ENCODE results near the gene CHTF8. TPM values are rescaled to one million over a fixed set of nuclear protein-coding genes. Genes with fewer than 3 reads are reported as not detected.

CHTF8 gene
- total and polyA plus RNA-seq, 10 donors = 46.9 to 125 (median 88.5) TPM

GRCh38 chr16:69072640-69072974 is 59.8 kb downstream of the CHTF8 start:
- H3K27me3 ChIP-seq (replicated peaks in 1 of 7) = no peaks in the 10 kb centered on the region
- H3K4me1 ChIP-seq = no peaks in the 10 kb centered on the region
- intact Hi-C loops (cut with DNase I; ENCODE audit: low total_unique reads) = no loop called here
- H3K9me3 ChIP-seq = no peaks in the 10 kb centered on the region
- WGBS, 5 donors = 75 to 85% (median 81%) methylated on average over 2 of the region's 2 CpGs
- no peak for DNase-seq
- H3K36me3 ChIP-seq = peaks cover 0 to 20% (median 0%) of the 10 kb centered on the region in 6 donors
- no peak overlapping the region for H3K27ac ChIP-seq
- no peak overlapping the region for H3K4me3 ChIP-seq
- TF ChIP-seq POLR2A (IDR thresholded peaks at IDR 0.05) (no peak), POLR2AphosphoS5 (IDR thresholded peaks at IDR 0.05) (no peak), CTCF (IDR thresholded peaks at IDR 0.05 in 8 of 11, conservative IDR thresholded peaks at IDR 0.05 in 3 of 11) (no peak)

GRCh38 chr16:69071036-69071435 is 61.4 kb downstream of the CHTF8 start:
- peaks cover 0 to 24% (median 0%) of the 10 kb centered on the region in 6 donors for H3K36me3 ChIP-seq
- H3K27ac ChIP-seq = no peak overlapping the region
- no peaks in the 10 kb centered on the region for H3K9me3 ChIP-seq
- intact Hi-C loops (cut with DNase I; ENCODE audit: low total_unique reads) = no loop called here
- no peaks in the 10 kb centered on the region for H3K4me1 ChIP-seq
- 76 to 83% (median 80%) methylated on average over 3 of the region's 3 CpGs for WGBS, 5 donors
- DNase-seq = no peak
- TF ChIP-seq POLR2A (IDR thresholded peaks at IDR 0.05) (no peak), POLR2AphosphoS5 (IDR thresholded peaks at IDR 0.05) (no peak), CTCF (IDR thresholded peaks at IDR 0.05 in 8 of 11, conservative IDR thresholded peaks at IDR 0.05 in 3 of 11) (no peak)
- H3K4me3 ChIP-seq = no peak overlapping the region
- no peaks in the 10 kb centered on the region for H3K27me3 ChIP-seq (replicated peaks in 1 of 7)

GRCh38 chr16:69069504-69069903 is 62.9 kb downstream of the CHTF8 start:
- intact Hi-C loops (cut with DNase I; ENCODE audit: low total_unique reads) = no loop called here
- no peak for DNase-seq
- 96 to 100% (median 97%) methylated on average over 5 of the region's 5 CpGs for WGBS, 5 donors
- Histone ChIP-seq H3K27ac (no peak overlapping the region), H3K36me3 (peaks cover 0 to 27% (median 0%) of the 10 kb centered on the region in 6 donors), H3K4me3 (no peak overlapping the region), H3K9me3 (no peaks in the 10 kb centered on the region), H3K27me3 (replicated peaks in 1 of 7) (no peaks in the 10 kb centered on the region), H3K4me1 (no peaks in the 10 kb centered on the region)
- no peak for TF ChIP-seq POLR2A (IDR thresholded peaks at IDR 0.05)
- no peak for TF ChIP-seq CTCF (IDR thresholded peaks at IDR 0.05 in 8 of 11, conservative IDR thresholded peaks at IDR 0.05 in 3 of 11)
- no peak for TF ChIP-seq POLR2AphosphoS5 (IDR thresholded peaks at IDR 0.05)

Small RNA genes within 50 kb of the gene (small RNA-seq; reads per million reads assigned to genes)
- gene RNU6-22P = 0 reads per million in 4 donors

Other genes starting within 250 kb of the CHTF8 start
- 1 to 10 TPM in 1 of 7 donors, under 1 TPM in 6; 0.51 to 2.0 (median 0.77) TPM for gene HAS3, start 26.9 kb downstream of the CHTF8 start, total RNA-seq
- gene HAS3, start 26.9 kb downstream of the CHTF8 start, polyA plus RNA-seq = under 1 TPM; 0.54 to 0.96 (median 0.68) TPM
- gene UTP4, start 61 bp upstream of the CHTF8 start, total RNA-seq = 10 to 100 TPM; 13.7 to 37.9 (median 25.0) TPM
- 10 to 100 TPM; 12.6 to 16.3 (median 15.4) TPM for gene UTP4, start 61 bp upstream of the CHTF8 start, polyA plus RNA-seq
- gene SNTB2, start 54.6 kb upstream of the CHTF8 start, total RNA-seq = 10 to 100 TPM; 25.7 to 48.5 (median 31.5) TPM
- 1 to 10 TPM; 1.9 to 4.4 (median 3.0) TPM for gene SNTB2, start 54.6 kb upstream of the CHTF8 start, polyA plus RNA-seq
- gene VPS4A, start 178.8 kb upstream of the CHTF8 start, total RNA-seq = 10 to 100 TPM; 28.5 to 38.0 (median 33.6) TPM
- gene VPS4A, start 178.8 kb upstream of the CHTF8 start, polyA plus RNA-seq = 10 to 100 TPM; 21.5 to 30.2 (median 29.1) TPM
- gene PDF, start 198.0 kb upstream of the CHTF8 start, total RNA-seq = 10 to 100 TPM in 3 of 7 donors, 1 to 10 TPM in 4; 7.1 to 18.5 (median 9.4) TPM
- gene PDF, start 198.0 kb upstream of the CHTF8 start, polyA plus RNA-seq = 1 to 10 TPM; 2.4 to 7.1 (median 4.7) TPM
- gene COG8, start 207.0 kb upstream of the CHTF8 start, total RNA-seq = 10 to 100 TPM; 29.9 to 54.3 (median 38.4) TPM
- 10 to 100 TPM; 13.8 to 21.5 (median 14.5) TPM for gene COG8, start 207.0 kb upstream of the CHTF8 start, polyA plus RNA-seq
- gene NIP7, start 207.2 kb upstream of the CHTF8 start, total RNA-seq = 10 to 100 TPM; 10.2 to 25.0 (median 20.0) TPM
- gene NIP7, start 207.2 kb upstream of the CHTF8 start, polyA plus RNA-seq = 10 to 100 TPM; 14.0 to 20.6 (median 16.9) TPM
- gene TMED6, start 219.2 kb upstream of the CHTF8 start, total RNA-seq = 1 to 10 TPM in 4 of 7 donors, under 1 TPM in 1, not detected in 2; 0.85 to 5.2 (median 1.7) TPM
- 1 to 10 TPM in 1 of 3 donors, under 1 TPM in 2; 0.59 to 1.2 (median 0.99) TPM for gene TMED6, start 219.2 kb upstream of the CHTF8 start, polyA plus RNA-seq